HG03565 (cell line): ENCODE data around the gene COPS2.
"Not testable (repeated sequence)": the region's sequence is repeated elsewhere in the genome, so short reads cannot be mapped to it uniquely, and the experiment has no call there.

Source experiments
- ATAC-seq: cut with Tn5 transposase; IDR thresholded peaks from one replicate; pipeline ENCODE4 v1.9.1; 2021; ENCODE audit warnings: mild to moderate bottlenecking, moderate library complexity; ENCODE audit not compliant: unreplicated experiment

Gene COPS2

DNA sequence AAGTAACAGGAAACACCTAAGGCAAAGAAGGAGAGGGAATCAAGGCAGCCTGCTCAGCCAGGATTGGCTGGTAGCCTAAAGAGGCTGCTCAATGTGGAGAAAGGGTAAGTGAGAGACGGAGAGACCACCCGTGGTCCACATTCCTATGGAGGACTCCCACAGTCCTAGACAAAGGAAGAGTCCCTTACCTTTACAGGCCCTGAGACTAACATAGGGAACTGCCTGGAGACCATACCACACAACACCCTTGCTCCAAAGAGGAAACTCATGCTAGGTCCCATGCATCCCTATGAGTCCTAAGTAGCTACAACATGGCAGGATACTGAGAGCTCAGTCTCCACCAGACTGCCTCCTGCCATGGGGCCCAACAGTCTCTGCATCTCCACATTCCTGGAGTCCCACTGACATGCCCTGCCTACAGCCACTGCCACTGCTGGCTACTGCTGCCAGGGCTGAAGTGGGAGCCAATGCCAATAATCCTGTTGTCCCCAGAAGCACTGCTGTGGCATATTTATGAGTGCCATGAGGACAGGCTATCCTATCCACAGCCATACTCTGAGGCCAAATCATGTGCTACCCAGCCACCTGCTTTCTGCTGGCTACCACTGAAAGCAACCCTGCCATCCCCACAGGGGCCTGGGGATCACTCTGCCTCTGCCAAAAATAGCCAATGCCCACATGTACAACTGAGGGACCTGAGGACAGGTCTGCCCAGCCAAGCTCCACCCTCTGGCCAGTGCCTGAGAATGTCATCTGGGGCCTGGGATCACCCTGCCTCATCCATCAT lies 45.0 kb downstream of the COPS2 start:
- ATAC-seq: no peak

DNA sequence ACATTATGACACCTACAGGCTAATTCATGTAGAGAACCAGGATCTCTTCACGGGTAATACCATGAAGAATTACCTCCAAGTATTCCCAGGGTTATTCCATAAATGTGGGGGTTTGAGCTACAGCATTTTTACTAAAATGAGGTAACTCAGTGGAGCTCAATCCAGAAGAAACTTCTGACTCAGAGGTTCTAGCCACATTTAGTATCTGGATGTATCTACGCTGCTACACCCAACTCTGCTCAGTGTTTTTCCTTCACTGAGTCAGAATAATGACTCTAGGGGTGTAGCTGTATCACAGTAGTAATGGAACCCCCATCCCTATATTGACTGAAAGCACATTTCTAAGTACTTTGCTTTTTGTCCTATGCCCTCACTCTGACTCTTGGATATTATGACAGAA lies 52.4 kb downstream of the COPS2 start:
- no peak for ATAC-seq

DNA sequence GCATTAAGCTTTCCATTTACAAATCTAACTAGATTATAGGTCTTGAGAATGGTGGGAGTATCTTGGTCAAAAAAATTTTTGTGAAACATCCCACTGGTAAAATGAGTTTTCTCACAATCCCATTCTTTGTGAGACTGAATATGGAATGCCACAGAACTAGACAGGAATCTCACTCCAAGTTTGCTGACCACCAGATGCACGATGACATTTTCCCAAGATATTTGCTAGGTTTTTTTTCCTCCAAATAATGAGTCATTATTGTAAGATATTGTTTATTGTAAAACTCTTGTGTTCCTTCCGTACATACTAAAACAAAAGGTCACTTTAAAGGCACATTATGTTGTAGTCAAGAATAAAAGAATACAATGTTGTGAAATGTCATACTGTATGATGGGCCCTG lies 53.9 kb downstream of the COPS2 start:
- no peak for ATAC-seq

DNA sequence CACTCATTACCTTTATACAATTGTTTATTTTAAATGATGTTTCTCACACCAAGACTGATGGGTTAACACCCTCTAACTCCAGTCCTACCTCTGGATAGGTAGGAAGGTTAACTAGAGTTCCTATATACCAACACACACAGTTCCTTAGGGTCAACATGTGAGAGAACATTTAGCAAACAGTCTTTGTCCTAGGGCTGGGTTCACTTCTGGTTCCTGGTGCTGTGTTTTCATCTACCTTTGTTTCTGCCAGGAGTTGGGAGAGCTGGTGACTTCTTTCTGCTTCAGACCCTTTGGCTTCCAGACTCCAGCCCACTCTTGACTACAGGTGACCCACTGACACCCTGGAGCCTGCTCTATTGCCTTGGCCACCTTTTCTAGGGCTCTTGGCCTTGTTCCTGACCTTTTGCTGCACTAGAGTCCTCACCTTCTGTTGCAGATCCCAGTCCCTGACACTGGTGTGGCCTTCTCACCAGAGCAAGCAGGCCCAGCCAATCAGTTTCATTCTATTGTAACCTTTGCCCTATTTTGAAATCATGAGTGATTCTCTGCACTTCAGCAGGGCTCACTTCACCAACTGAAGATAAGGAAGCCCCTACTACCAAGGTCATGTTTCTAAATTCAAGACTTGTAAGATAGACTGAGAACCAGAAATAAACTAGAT lies 59.2 kb downstream of the COPS2 start:
- ATAC-seq: no peak

DNA sequence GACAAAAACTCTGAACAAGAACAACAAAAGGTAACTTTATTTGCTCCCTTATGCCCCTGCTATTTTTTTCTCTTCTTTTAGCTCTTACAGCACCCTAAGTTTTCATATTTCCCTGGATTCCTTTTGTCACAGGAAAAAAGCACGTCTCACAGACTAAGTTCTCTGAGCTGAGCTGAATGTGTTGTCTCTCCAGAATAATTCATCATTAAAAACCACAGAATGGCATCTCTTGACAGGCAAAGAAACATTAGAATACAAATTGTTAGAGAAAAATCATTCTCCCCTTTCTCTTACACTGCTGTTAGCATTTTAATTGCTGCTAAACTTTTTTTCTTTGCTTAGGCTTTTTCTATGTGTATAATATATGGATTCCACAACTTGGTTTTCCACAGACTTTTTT lies 60.5 kb downstream of the COPS2 start:
- no peak for ATAC-seq

DNA sequence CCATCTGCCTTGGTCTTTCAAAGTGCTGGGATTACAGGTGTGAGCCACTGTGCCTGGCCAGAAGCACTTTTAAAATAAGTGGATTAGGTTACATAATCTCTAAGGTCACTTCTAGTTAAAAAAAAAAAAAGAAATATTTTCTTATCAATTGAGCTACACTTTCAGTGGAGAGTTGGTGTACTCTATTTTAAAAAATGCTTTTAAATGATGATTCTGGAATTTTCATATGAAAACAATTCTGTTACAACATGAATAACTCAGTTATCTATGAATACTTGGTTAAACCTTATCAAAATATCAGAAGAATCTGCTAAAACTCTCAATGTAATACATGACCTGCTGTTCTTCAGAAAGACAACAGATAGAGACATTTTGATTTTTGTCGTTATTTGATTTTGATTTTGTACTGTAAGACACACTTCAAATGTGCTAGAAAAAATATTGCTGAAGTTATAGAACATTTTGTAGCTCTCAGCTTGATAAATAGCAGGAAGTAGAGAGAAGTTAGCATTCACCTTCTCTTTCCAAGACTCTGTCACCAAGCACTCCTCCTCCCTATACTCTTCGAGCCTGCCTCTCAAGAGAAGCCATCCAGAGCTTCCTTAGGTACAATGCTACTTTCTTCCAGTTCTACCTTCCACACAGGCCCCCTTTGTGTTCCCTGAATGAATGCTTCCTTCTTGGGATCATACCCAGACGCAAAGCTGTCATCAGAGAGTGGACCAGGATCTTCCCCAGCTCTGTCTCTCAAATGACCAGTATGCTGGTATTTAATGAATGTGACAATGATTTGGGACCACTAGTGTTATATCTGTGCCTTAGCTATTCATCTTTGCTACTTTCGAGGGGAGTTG lies 61.9 kb downstream of the COPS2 start:
- no peak for ATAC-seq

DNA sequence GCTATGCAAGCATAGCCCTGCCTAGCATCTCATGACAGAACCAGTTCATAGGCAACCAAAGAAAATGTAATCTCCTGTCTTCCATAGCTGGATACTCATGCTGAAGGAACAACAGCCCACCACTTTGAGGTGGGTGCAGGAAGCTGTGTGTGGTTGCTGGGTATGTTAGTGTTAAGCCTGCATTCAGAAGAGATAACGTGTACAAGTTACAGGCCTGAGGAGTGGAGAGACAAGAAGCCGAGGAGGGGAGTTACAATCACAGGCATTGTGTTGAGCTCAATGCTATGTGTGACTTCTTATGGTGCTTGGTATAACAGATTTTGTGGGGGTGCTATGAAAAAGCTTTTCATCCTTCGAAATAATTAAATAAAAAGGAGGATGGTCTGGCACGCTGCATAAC lies 66.4 kb downstream of the COPS2 start:
- no peak for ATAC-seq

DNA sequence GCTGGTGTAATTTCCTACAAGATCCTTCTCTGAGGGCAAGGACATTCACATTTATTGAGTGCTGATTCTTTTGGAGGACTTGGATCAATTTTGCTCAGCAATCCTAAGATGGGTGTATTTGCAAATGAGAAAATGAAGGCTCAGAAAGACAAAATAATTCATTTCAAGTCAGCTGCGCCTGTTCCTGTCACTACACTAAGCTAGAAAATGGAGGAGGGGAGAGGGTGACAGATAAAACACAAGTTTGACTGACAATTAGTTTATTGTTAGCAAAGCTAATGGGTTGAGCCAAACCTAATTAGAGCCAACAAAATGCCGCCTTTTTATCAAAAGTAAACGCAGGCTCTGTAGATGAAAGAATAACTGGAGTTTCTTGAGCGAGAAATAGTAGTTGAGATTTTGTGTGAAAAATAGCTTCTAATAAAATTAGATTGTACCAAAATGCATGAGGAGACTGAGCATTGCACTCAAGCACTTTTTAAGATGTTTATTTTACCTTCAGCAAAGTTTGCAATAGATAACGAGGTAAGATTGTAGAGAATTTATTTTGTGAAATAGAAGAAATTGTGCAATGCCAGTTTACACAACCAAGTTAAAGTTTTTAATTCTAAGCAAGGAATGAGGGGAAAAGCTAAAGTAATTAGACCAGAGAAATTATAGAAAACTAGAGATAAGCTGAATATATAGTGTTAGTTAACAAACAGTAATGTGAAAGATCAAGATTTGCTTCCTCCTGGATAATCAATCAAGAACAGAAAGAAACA lies 69.5 kb downstream of the COPS2 start:
- no peak for ATAC-seq

DNA sequence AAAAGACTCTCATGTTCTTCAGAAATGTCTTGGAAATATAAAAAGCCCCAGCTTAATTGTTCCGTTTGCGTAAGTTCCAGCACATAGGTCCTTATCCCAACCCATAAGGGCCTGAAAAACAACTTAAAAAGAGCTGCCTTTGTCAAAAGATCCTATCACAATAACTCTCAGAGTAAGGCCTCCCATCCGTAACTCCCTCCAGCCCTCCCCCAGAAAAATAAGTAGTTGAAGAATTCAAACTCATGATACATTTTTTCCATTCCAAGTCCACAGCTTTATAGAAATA lies 71.2 kb downstream of the COPS2 start:
- ATAC-seq: no peak

DNA sequence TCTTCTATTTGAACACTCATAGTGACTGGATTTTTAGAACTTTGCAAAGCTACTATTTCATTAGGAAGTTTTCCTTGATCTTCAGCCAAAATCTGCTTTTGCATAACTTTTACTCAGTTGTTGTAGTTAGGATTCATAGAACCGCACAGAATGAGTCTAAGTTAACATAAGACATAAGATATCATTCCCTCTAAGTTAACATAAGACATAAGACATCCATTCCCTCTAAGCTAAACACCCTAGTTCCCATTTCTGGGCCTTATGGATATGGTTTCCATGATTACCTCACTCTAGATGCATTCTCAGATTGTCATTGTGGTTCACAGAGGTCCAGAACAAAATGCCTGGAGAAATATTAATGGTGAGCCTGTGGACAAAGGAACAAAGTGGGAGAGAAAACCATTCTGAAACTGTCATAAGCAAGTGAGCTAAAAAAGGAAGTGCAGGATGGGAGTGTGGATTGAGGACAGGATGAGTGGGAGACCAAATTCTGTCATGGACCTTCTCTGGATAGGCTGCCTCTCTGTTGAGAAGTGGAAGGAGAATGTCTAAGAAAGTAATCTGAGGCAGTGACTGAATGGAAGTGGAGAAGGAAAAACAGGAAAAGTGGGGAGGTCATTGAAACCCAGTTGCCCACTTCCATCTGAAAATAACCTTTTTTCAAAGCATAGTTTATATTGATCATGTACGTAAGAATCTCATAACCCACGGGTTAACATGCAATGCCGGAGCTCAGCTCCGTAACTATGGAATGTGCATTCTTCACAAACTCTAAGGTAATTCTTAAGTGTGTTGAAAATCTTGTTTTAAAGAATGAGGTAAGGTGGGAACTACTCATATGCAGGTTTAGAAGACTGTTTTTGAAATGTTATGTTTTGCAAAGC lies 71.8 kb downstream of the COPS2 start:
- no peak for ATAC-seq

DNA sequence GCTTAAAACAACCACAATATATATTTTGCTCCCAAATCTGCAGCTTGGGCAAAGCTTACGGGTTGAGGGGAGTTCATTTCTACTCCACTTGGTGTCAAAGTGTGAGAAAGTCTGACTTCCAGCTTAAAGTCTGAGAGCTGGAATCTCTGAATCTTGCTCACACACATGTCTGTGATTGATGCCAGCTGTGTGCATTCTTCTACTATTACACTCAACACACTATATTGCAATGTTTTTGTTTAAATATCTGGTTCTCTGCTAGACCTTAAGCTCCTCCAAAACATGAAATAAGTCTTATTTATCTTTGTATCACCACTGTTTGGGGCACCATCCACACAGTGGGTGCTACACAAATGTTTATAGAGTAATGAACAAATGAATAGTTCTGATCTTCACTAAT lies 72.4 kb downstream of the COPS2 start:
- ATAC-seq: no peak

DNA sequence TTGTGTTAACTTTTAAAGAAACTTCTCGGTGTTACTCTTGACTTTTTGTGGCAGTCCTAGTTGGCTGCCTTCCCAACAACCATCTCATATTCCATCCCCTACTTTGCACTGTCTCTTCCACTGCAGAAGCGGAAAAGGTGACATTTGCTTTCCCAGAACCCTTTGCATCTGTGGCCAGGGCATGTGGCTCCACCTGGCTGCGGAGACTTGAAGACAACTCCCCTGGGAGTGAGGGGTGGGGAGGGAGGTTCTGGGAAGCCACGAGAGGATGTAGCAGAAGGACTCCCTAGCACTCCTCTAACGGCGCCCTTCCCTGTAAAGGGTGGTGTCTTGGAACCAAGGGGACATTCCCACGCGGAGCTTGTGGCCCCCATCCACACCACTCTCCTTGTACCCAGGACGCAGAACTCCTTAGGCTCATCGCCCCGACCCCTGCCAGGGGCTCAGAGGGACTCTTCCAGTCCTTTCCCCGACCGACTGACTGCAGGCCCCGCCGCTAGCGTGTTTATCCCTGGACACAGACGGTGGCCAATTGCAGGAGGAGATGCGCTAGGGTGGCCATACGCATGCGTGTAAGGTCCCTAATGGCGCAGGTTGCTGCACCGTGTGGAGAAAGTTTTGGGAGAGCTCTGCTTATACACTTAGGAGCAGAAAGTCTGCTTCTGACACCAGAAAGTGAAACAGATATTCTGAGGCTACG lies 75.9 kb downstream of the COPS2 start:
- ATAC-seq: no peak

DNA sequence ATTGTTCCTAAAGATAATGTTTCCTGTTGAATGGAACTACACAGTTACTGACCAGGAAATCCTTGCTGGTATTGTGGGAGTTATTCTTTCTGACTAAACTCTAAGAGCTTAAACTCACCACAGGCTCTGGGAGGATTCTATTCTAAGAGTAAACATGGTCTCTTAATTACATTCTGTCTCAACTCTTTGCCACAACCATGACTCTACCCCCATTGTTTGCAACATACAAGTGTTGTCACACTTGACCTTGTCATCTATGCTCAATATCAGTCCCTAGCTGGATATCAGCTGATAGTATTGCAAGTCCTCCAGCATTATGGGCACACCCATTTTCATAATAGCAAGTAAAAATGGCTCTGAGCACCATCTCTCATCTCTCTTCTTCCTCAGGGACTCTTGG lies 79.5 kb downstream of the COPS2 start:
- no peak for ATAC-seq

DNA sequence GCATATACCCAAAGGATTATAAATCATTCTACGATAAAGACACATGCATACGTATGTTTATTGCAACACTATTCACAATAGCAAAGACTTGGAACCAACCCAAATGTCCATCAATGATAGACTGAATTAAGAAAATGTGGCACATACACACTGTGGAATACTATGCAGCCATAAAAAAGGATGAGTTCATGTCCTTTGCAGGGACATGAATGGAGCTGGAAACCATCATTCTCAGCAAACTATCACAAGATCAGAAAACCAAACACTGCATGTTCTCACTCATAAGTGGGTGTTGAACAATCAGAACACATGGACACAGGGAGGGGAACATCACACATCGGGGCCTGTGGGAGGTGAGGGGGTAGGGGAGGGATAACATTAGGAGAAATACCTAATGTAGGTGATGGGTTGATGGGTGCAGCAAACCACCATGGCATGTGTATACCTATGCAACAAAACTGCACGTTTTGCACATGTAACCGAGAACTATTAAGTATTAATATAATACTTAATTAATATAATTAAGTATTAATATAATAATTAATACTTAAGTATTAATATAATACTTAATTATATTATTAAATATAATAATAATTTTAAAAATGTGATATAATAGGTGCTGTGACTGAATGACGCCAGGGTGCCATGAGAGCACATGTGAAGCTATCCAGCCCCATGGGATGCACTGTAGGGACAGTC lies 80.7 kb downstream of the COPS2 start:
- not testable (repeated sequence) for ATAC-seq
